Fibroblast of upper back skin (primary cell): ENCODE data around the gene ACTA2.

Experiments used
- DNase-seq: peaks from one replicate; pipeline ENCODE4 v3.0.0-alpha.2; 2013

Gene ACTA2

DNA sequence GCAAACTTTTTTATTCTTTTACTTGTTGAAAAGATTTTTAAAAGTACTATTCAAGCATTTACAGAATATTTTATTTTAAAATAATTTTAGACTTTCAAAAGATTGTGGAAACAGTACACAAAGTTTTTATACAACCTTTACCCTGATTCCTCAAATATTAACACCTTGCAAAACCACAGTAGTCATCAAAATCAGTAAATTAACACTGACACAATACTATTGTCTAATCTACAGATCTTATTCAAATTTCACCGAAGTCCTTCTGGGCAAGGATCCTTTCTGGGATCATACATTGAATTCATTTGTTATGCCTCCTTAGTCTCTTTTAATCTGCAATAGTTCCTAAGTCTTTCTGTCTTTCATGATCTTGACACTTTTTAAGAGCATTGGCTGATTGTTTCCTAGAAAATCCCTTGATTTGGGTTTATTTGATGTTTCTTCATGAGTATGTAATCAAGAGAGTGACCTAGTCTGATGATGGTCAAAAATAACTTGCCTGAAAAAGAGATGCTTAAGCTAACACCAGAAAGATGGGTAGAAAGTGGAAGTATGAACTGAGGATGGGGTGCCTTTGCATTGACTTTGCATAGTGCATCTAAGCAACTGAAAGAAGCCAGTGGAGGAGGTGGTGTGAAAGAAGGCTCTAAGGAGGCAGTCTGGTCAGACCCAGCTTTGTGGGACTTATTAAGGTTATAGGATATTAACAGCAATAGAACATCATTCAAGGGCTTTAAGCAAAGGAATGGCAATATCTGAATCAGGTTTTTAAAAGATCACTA, 62.8 kb downstream of the ACTA2 start:
- DNase-seq: no peak

DNA sequence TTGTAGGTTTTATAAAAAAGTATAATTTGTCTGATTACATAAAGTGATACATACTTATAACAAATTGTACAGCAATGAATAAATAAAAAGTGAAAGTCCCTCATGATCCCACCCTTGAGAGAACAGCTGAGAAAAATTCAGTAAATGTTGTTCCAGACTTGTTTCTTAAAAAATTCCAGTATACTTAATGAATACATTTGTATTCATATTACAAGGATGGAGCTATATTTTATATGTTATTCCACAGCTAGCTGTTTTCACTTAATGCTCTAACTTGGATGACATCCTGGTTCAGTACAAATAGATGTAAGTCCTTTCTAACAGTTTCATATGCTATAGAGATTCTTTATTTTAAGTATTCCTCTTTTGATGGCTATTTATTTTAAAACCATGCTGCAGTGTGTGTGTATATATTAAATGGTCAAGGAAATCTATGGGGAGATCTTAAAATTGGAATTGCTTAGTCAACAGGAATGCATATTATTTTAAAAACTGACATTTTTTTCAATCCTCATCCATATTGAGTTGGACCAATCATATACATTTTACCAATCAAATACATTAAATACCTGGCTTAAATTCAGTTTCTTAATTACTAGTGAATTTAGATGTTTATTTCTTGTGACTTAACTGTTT, 63.6 kb downstream of the ACTA2 start:
- no peak for DNase-seq

GRCh38 chr10:88886557-88886956, 66.0 kb downstream of the ACTA2 start:
- no peak for DNase-seq
